Thoracic aorta (tissue), 2 donors: ENCODE results near the gene SPATS2L. TPM values are rescaled to one million over a fixed set of nuclear protein-coding genes. Genes with fewer than 3 reads are reported as not detected.

Experiments
- ATAC-seq: fragments of 150-250 bp; one replicate; pipeline ENCODE4 v1.8.0; 2017; ENCODE audit warnings: low read depth; ENCODE audit not compliant: insufficient number of reproducible peaks, low FRiP score
- DNase-seq: peaks from one replicate; pipeline ENCODE4 v3.0.0-alpha.2; 2020; ENCODE audit warnings: low spot score
- H3K27ac ChIP-seq, 2 donors: fragments of 200-600 bp; sonication (generic); 1 replicate in 1 of 2; 2 replicates in 1 of 2; pipeline ENCODE4 v1.5.1; 2016; ENCODE audit warnings: mild to moderate bottlenecking in 2 of 2, moderate library complexity in 2 of 2
- H3K27me3 ChIP-seq: fragments of 200-600 bp; sonication (generic); replicated peaks from 2 replicates; pipeline ENCODE4 v1.6.0; 2016; ENCODE audit warnings: mild to moderate bottlenecking; ENCODE audit not compliant: insufficient read depth
- H3K36me3 ChIP-seq: fragments of 200-600 bp; sonication (generic); one replicate; pipeline ENCODE4 v1.5.1; 2016
- H3K4me1 ChIP-seq, 2 donors: fragments of 200-600 bp; sonication (generic); 1 replicate in 1 of 2; 2 replicates in 1 of 2; pipeline versions ENCODE4 v1.5.1 to v1.6.0; 2016; ENCODE audit warnings: low read depth in 2 of 2, mild to moderate bottlenecking in 1 of 2; ENCODE audit not compliant: control insufficient read depth in 1 of 2
- H3K4me3 ChIP-seq: fragments of 200-600 bp; sonication (generic); 2 replicates; pipeline ENCODE4 v1.5.1; 2016; ENCODE audit warnings: mild to moderate bottlenecking
- H3K9me3 ChIP-seq: fragments of 200-600 bp; sonication (generic); 2 replicates; pipeline ENCODE4 v1.5.1; 2016
- total RNA-seq, 2 donors: library from RNA; depleted of rRNA; stranded (reverse); fragments of >200 nt; gene quantifications; one replicate each; pipeline versions ENCODE4 v1.1.0 to v1.2.3, GENCODE V29; 2016
- TF ChIP-seq, protein P1 (sequence below): fragments of 200-600 bp; sonication (generic); IDR thresholded peaks from one replicate; pipeline ENCODE4 v1.5.1; 2019; ENCODE audit warnings: antibody characterized with exemption

Gene SPATS2L
- total RNA-seq, 2 donors from 2014 or later: 47.7 to 90.3 TPM

- ATAC-seq (peak; percentile 67), DNase-seq (peak; percentile 65)
- peak within 1 kb of the TSS; percentile 78 to 80 for H3K27ac ChIP-seq
- no peaks in the 10 kb centered on the region for H3K27me3 ChIP-seq
- TF ChIP-seq, protein P1, sequence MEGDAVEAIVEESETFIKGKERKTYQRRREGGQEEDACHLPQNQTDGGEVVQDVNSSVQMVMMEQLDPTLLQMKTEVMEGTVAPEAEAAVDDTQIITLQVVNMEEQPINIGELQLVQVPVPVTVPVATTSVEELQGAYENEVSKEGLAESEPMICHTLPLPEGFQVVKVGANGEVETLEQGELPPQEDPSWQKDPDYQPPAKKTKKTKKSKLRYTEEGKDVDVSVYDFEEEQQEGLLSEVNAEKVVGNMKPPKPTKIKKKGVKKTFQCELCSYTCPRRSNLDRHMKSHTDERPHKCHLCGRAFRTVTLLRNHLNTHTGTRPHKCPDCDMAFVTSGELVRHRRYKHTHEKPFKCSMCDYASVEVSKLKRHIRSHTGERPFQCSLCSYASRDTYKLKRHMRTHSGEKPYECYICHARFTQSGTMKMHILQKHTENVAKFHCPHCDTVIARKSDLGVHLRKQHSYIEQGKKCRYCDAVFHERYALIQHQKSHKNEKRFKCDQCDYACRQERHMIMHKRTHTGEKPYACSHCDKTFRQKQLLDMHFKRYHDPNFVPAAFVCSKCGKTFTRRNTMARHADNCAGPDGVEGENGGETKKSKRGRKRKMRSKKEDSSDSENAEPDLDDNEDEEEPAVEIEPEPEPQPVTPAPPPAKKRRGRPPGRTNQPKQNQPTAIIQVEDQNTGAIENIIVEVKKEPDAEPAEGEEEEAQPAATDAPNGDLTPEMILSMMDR: peak; percentile 80
- H3K4me1 ChIP-seq: peaks cover 4 to 16% of the 10 kb centered on the region in 2 donors
- H3K36me3 ChIP-seq: no peaks in the 10 kb centered on the region
- peak within 1 kb of the TSS; percentile 82 for H3K4me3 ChIP-seq
- H3K9me3 ChIP-seq: no peaks in the 10 kb centered on the region
Observed at GRCh38 chr2:200509612-200510433, 203.3 kb downstream of the SPATS2L start, which contains the start of gene KCTD18. TSS of gene KCTD18 (minus strand) at chr2:200510068. CDS start at chr2:200507016, 3,052 bp downstream.

DNA sequence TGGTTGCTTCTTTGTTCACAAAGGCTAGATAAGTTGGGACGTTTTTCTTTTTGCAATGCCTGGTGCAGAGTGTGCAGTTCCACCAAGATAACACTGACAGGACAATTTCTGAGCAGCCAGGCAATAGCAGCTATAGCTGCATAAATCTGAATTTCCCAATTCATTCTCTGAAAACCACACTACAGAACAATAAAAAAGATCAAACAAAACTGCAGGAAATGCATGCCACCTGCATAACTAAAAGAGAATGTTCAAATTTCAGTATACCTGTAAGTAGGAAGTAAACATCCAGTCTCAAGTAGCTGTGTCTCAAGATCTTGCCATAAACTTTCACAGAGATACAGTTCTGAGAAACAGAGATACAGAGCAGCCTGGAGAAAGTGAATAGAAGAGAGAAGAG lies 208.7 kb downstream of the SPATS2L start:
- H3K27me3 ChIP-seq: no peaks in the 10 kb centered on the region
- H3K9me3 ChIP-seq: no peaks in the 10 kb centered on the region
- TF ChIP-seq, protein P1: no peak
- H3K36me3 ChIP-seq: no peaks in the 10 kb centered on the region
- H3K4me1 ChIP-seq: peaks cover 0 to 5% of the 10 kb centered on the region in 2 donors
- no peak overlapping the region for H3K4me3 ChIP-seq
- DNase-seq (no peak), ATAC-seq (no peak)
- H3K27ac ChIP-seq: no peak overlapping the region

DNA sequence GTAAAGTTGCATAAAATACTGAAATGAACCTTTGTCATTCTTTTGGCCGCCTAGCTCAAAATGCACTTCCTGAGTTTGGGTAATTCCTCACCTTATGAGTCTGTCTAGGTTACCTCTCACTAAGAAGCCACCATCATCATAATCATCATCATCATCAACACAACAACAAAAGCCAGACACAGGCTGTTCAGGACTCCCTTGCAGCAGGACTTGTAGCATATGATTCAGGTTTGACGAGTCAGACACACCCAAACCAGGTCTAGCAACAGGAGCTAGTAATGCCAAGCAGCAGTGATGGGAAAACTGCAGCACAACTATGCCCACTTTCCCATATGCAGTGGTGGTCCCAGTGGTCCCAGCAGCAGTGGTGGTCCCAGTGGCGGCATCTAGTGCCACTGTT lies 216.7 kb downstream of the SPATS2L start:
- H3K27ac ChIP-seq: no peak overlapping the region
- no peak overlapping the region for H3K4me3 ChIP-seq
- no peaks in the 10 kb centered on the region for H3K9me3 ChIP-seq
- no peak for ATAC-seq
- no peaks in the 10 kb centered on the region for H3K27me3 ChIP-seq
- no peaks in the 10 kb centered on the region for H3K36me3 ChIP-seq
- TF ChIP-seq, protein P1: no peak
- H3K4me1 ChIP-seq: peaks cover 5 to 7% of the 10 kb centered on the region in 2 donors
- no peak for DNase-seq

- TF ChIP-seq, protein P1: no peak
- H3K27ac ChIP-seq: no peak overlapping the region
- no peak for DNase-seq
- peaks cover 5 to 7% of the 10 kb centered on the region in 2 donors for H3K4me1 ChIP-seq
- no peaks in the 10 kb centered on the region for H3K9me3 ChIP-seq
- H3K27me3 ChIP-seq: no peaks in the 10 kb centered on the region
- no peaks in the 10 kb centered on the region for H3K36me3 ChIP-seq
- no peak for ATAC-seq
- no peak overlapping the region for H3K4me3 ChIP-seq
Observed at GRCh38 chr2:200523604-200524003, 217.1 kb downstream of the SPATS2L start.

DNA sequence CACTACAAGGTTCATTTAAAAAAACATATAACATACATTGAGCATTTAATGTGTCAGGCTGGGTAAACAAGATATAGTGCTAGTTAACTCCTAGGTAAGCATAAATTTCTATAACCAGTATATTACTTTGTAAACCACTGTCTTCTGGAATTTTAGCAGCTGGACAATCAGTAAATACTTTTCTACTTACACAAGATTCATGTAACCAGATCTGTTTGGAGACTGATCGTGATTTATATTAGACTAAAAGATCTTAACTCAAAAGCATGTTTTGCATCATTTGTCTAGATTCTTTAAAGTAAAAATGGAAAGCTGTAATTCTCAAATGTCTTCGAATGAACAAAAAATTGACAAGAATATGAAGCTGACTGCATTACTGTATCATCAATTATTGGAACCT lies 218.6 kb downstream of the SPATS2L start:
- peak overlapping the region; percentile 87 for H3K4me3 ChIP-seq
- H3K27me3 ChIP-seq: no peaks in the 10 kb centered on the region
- no peaks in the 10 kb centered on the region for H3K9me3 ChIP-seq
- peaks cover 5 to 7% of the 10 kb centered on the region in 2 donors for H3K4me1 ChIP-seq
- no peak overlapping the region for H3K27ac ChIP-seq
- no peaks in the 10 kb centered on the region for H3K36me3 ChIP-seq
- TF ChIP-seq, protein P1: no peak
- DNase-seq (no peak), ATAC-seq (no peak)
